SK-N-SH (cell line): Measurements from ENCODE around the gene SUPT5H. TPM values are rescaled to one million over a fixed set of nuclear protein-coding genes. Genes with fewer than 3 reads are reported as not detected.

Experiments
- CTCF ChIA-PET: fragments of 300-600, 350-600 bp; formaldehyde crosslinking; extraction: SDS; loops from one replicate; lab custom pipeline; 2021; lab: Yijun Ruan, JAX
- POLR2A ChIA-PET: fragments of 350-600 bp; sonication (Branson Sonifier 250); formaldehyde crosslinking; extraction: SDS; loops from one replicate; lab custom pipeline; 2020; ENCODE audit warnings: antibody characterized with exemption, inconsistent platforms; lab: Yijun Ruan, JAX
- DNase-seq: peaks from one replicate; pipeline ENCODE4 v3.0.0; 2012
- H2AFZ ChIP-seq: fragments of 200-600 bp; sonication (generic); 2 replicates; pipeline ENCODE4 v1.8.1; 2016; ENCODE audit warnings: antibody characterized with exemption, mild to moderate bottlenecking, low read depth
- H3F3A ChIP-seq: fragments of 200-600 bp; sonication (generic); replicated peaks from 2 replicates; pipeline ENCODE3; 2016; ENCODE audit warnings: antibody characterized with exemption, mild to moderate bottlenecking; ENCODE audit not compliant: insufficient read depth
- H3K27ac ChIP-seq, 2 experiments: fragments of 200-500 bp in 1 of 2; fragments of 200-600 bp in 1 of 2; sonication (Bioruptor generic) in 1 of 2; sonication (generic), shearing (Covaris generic) in 1 of 2; 2 replicates each; pipeline versions ENCODE4 v1.5.1 to v1.6.1; 2014 to 2016; ENCODE audit warnings: low read depth in 2 of 2, inconsistent platforms in 1 of 2, low read length in 1 of 2, mild to moderate bottlenecking in 1 of 2, mixed read lengths in 1 of 2
- H3K27me3 ChIP-seq: fragments of 200-600 bp; sonication (generic), shearing (Covaris generic); 2 replicates; pipeline ENCODE4 v1.6.1; 2016; ENCODE audit warnings: mixed run types; ENCODE audit not compliant: insufficient read depth
- H3K36me3 ChIP-seq, 2 experiments: fragments of 200-500 bp in 1 of 2; fragments of 200-600 bp in 1 of 2; sonication (Bioruptor generic) in 1 of 2; sonication (generic) in 1 of 2; replicated peaks in 1 of 2; 2 replicates each; pipeline versions ENCODE3 to v1.5.1; 2014 to 2016; ENCODE audit warnings: low read length in 1 of 2, mild to moderate bottlenecking in 1 of 2; ENCODE audit not compliant: insufficient read depth in 2 of 2, control insufficient read depth in 1 of 2
- H3K4me1 ChIP-seq, 2 experiments: fragments of 200-500 bp in 1 of 2; fragments of 200-600 bp in 1 of 2; sonication (Bioruptor generic) in 1 of 2; sonication (generic), shearing (Covaris generic) in 1 of 2; 2 replicates each; pipeline versions ENCODE4 v1.5.1 to v1.6.1; 2014 to 2016; ENCODE audit warnings: low read depth in 1 of 2, low read length in 1 of 2, mixed run types in 1 of 2; ENCODE audit not compliant: insufficient read depth in 2 of 2, control insufficient read depth in 1 of 2
- H3K4me2 ChIP-seq: fragments of 200-600 bp; sonication (generic), shearing (Covaris generic); 2 replicates; pipeline ENCODE4 v1.6.1; 2017; ENCODE audit warnings: mixed run types
- H3K4me3 ChIP-seq, 2 experiments: fragments of 200-500 bp in 1 of 2; fragments of 200-600 bp in 1 of 2; sonication (Bioruptor generic) in 1 of 2; sonication (generic), shearing (Covaris generic) in 1 of 2; 2 replicates each; pipeline versions ENCODE4 v1.5.1 to v1.8.1; 2014 to 2016; ENCODE audit warnings: low read depth in 2 of 2, inconsistent platforms in 1 of 2, low read length in 1 of 2, mild to moderate bottlenecking in 1 of 2, mixed read lengths in 1 of 2, moderate library complexity in 1 of 2
- H3K79me2 ChIP-seq: fragments of 200-600 bp; sonication (generic); 2 replicates; pipeline ENCODE4 v1.8.1; 2017; ENCODE audit warnings: mild to moderate bottlenecking; ENCODE audit not compliant: insufficient read depth
- H3K9ac ChIP-seq: fragments of 200-600 bp; sonication (generic); 2 replicates; pipeline ENCODE4 v1.6.1; 2017; ENCODE audit warnings: mixed run types
- H3K9me2 ChIP-seq: fragments of 200-600 bp; sonication (generic); 2 replicates; pipeline ENCODE4 v1.6.1; 2017; ENCODE audit warnings: mixed run types
- H3K9me3 ChIP-seq: fragments of 200-600 bp; sonication (generic); 2 replicates; pipeline ENCODE4 v1.6.1; 2017; ENCODE audit warnings: mixed run types, mild to moderate bottlenecking, moderate library complexity
- H4K20me1 ChIP-seq: fragments of 200-600 bp; sonication (generic); 2 replicates; pipeline ENCODE4 v1.6.1; 2017; ENCODE audit warnings: mild to moderate bottlenecking, mixed run types; ENCODE audit not compliant: insufficient read depth
- EZH2phosphoT487 ChIP-seq: fragments of 200-600 bp; sonication (generic); IDR thresholded peaks from 2 replicates; pipeline ENCODE4 v1.6.1; 2017; ENCODE audit warnings: low read depth, mixed run types, mild to moderate bottlenecking, antibody characterized with exemption, moderate library complexity, borderline replicate concordance
- GABPA ChIP-seq: IDR thresholded peaks from 2 replicates; pipeline ENCODE4 v1.4.0; 2012; ENCODE audit warnings: low read depth, mild to moderate bottlenecking
- JUND ChIP-seq: IDR thresholded peaks from 2 replicates; pipeline ENCODE4 v1.4.0; 2012
- MEF2A ChIP-seq: IDR thresholded peaks from 2 replicates; pipeline ENCODE4 v1.4.0; 2012; ENCODE audit warnings: low read depth, borderline replicate concordance
- PBX3 ChIP-seq: IDR thresholded peaks from 2 replicates; pipeline ENCODE4; 2012
- POLR2AphosphoS5 ChIP-seq: IDR thresholded peaks from 2 replicates; pipeline ENCODE4 v1.6.1; 2012; ENCODE audit warnings: low read depth, low read length
- RCOR1 ChIP-seq: fragments of 150-350 bp; IDR thresholded peaks from 2 replicates; pipeline ENCODE4 v1.6.1; 2017; ENCODE audit warnings: antibody characterized with exemption, low read length
- SIN3A ChIP-seq: IDR thresholded peaks from 2 replicates; pipeline ENCODE4 v1.6.1; 2012; ENCODE audit warnings: low read depth, mild to moderate bottlenecking, low read length, moderate library complexity, borderline replicate concordance
- SMC3 ChIP-seq: IDR thresholded peaks from 2 replicates; pipeline ENCODE4 v1.6.1; 2012; ENCODE audit warnings: low read depth, low read length, improper control_type of control experiment
- TEAD4 ChIP-seq: IDR thresholded peaks from 2 replicates; pipeline ENCODE4 v1.4.0; 2012; ENCODE audit warnings: mild to moderate bottlenecking, borderline replicate concordance; ENCODE audit not compliant: insufficient read depth
- USF1 ChIP-seq: IDR thresholded peaks from 2 replicates; pipeline ENCODE4 v1.4.0; 2012; ENCODE audit warnings: low read depth, borderline replicate concordance
- ZBTB33 ChIP-seq: IDR thresholded peaks from 2 replicates; pipeline ENCODE4 v1.4.0; 2012; ENCODE audit warnings: low read depth, borderline replicate concordance
- WGBS: methylation state at CpG from one replicate; pipeline ENCODE4 v1.1.6; 2017; ENCODE audit warnings: low lambda C conversion rate; 5-methylcytosine and 5-hydroxymethylcytosine counted together
- polyA plus RNA-seq, 3 experiments: library from polyadenylated mRNA; depleted of rRNA; stranded (reverse); fragments of >200 nt; gene quantifications; 2 replicates each; pipeline ENCODE4 v1.2.3, GENCODE V29; 2012

The SUPT5H gene
- polyA plus RNA-seq, 1 of the 3 experiments (the other 2 are of a cell fraction): 137 TPM

DNA sequence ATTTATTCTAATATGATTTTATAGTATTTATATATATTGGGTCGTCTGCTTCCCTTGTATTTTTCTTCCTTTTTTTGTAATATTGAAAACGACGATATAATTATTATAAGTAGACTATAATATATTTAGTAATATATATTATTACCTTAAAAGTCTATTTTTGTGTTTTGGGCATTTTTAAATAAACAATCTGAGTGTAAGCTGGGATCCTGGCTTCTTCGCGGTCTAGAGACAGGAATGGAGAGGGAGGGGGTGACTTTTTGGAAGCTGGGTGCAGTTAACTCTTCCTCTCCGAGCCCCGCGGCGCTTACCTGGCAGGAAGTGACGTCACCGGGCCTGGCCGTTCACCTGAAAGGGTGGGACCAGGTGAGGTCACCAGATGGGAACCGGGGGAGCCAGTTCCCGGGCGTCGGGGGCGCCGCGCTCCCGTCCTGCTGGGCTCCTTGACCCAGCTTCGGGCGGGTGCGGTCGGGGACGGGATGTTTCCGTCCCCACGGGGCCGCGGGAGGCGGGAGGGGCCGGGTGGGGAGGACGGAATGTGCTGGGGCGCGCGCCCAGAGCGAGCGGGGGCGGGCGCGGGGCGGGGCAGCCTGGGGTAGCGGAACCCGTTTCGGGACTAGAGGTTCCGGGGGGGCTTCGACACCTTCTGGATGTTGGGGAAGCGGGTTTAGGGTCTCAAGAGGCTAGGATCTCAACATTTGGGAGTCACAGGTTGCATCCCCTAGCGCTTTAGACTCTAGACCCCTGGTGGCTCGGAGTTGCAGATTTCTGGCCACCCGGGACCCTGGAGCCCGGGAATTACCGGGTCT lies 36.0 kb upstream of the SUPT5H start:
- POLR2A ChIA-PET: no interaction called here
- Histone ChIP-seq H3K4me1 (peaks cover 23 to 32% of the 10 kb centered on the region in 2 experiments; a peak in 3 of 4 replicates), H3K36me3 (peaks cover 0 to 7% of the 10 kb centered on the region in 2 experiments), H3K27ac (peak overlapping the region; percentile 86 to 91), H3K9ac (peak overlapping the region; percentile 68), H3K27me3 (no peaks in the 10 kb centered on the region)
- CTCF ChIA-PET: interaction anchor here (0.7 to 3.9 kb wide), 2 partner anchors 12 to 287 kb away, joined by 3 to 52 read pairs; no protein-coding TSS in a partner anchor
- TF ChIP-seq GABPA (peak; percentile 39; the same call in 1 of the 2 replicates), EZH2phosphoT487 (no peak), PBX3 (0 out of 2 replicates have a peak, but pooled peaks have one; percentile 11), MEF2A (no peak), USF1 (no peak; the same call in 1 of the 2 replicates), TEAD4 (no peak), POLR2AphosphoS5 (peak; percentile 34; the same call in 1 of the 2 replicates), JUND (peak; percentile 6; the same call in 1 of the 2 replicates)
- TF ChIP-seq, all 33 proteins: peak for 4
- Histone ChIP-seq H3K9me2 (no peaks in the 10 kb centered on the region), H3K4me3 (peak overlapping the region; percentile 82 to 98), H2AFZ (no peak overlapping the region), H3K79me2 (peaks cover 46% of the 10 kb centered on the region), H4K20me1 (peaks cover 20% of the 10 kb centered on the region), H3F3A (peaks cover 41% of the 10 kb centered on the region), H3K9me3 (no peaks in the 10 kb centered on the region), H3K4me2 (peak overlapping the region; percentile 92)
- WGBS: 9% methylated on average over 38 of the region's 52 CpGs
- peak; percentile 75 for DNase-seq

GRCh38 chr19:39410017-39410830 lies 35.2 kb upstream of the SUPT5H start:
- Histone ChIP-seq H3K79me2 (peaks cover 54% of the 10 kb centered on the region), H3K4me1 (peaks cover 29 to 40% of the 10 kb centered on the region in 2 experiments; a peak in 3 of 4 replicates), H2AFZ (no peak overlapping the region), H3K9me2 (no peaks in the 10 kb centered on the region), H3K27ac (peak overlapping the region; percentile 86 to 91), H3K36me3 (peaks cover 0 to 7% of the 10 kb centered on the region in 2 experiments), H3F3A (peaks cover 40% of the 10 kb centered on the region), H3K27me3 (no peaks in the 10 kb centered on the region), H3K9ac (peak overlapping the region; percentile 68), H4K20me1 (peaks cover 29% of the 10 kb centered on the region), H3K9me3 (no peaks in the 10 kb centered on the region), H3K4me2 (peak overlapping the region; percentile 92), H3K4me3 (peak overlapping the region; percentile 64 to 82)
- WGBS: 14% methylated on average over 21 of the region's 35 CpGs
- ChIA-PET POLR2A (no interaction called here), CTCF (no interaction called here)
- TF ChIP-seq SMC3: no peak
- no peak for TF ChIP-seq RCOR1
- TF ChIP-seq USF1: no peak
- no peak for TF ChIP-seq ZBTB33
- TF ChIP-seq POLR2AphosphoS5: no peak
- TF ChIP-seq JUND: no peak
- TF ChIP-seq SIN3A: 0 out of 2 replicates have a peak, but pooled peaks have one; percentile 23
- DNase-seq: peak; percentile 73
